GM18508 (cell line): ENCODE results near the gene ARHGAP29.

Source experiments
- ATAC-seq: cut with Tn5 transposase; IDR thresholded peaks from one replicate; pipeline ENCODE4 v1.9.1; 2021; ENCODE audit warnings: moderate number of reproducible peaks; ENCODE audit not compliant: insufficient read depth, unreplicated experiment

ARHGAP29 gene, protein sequence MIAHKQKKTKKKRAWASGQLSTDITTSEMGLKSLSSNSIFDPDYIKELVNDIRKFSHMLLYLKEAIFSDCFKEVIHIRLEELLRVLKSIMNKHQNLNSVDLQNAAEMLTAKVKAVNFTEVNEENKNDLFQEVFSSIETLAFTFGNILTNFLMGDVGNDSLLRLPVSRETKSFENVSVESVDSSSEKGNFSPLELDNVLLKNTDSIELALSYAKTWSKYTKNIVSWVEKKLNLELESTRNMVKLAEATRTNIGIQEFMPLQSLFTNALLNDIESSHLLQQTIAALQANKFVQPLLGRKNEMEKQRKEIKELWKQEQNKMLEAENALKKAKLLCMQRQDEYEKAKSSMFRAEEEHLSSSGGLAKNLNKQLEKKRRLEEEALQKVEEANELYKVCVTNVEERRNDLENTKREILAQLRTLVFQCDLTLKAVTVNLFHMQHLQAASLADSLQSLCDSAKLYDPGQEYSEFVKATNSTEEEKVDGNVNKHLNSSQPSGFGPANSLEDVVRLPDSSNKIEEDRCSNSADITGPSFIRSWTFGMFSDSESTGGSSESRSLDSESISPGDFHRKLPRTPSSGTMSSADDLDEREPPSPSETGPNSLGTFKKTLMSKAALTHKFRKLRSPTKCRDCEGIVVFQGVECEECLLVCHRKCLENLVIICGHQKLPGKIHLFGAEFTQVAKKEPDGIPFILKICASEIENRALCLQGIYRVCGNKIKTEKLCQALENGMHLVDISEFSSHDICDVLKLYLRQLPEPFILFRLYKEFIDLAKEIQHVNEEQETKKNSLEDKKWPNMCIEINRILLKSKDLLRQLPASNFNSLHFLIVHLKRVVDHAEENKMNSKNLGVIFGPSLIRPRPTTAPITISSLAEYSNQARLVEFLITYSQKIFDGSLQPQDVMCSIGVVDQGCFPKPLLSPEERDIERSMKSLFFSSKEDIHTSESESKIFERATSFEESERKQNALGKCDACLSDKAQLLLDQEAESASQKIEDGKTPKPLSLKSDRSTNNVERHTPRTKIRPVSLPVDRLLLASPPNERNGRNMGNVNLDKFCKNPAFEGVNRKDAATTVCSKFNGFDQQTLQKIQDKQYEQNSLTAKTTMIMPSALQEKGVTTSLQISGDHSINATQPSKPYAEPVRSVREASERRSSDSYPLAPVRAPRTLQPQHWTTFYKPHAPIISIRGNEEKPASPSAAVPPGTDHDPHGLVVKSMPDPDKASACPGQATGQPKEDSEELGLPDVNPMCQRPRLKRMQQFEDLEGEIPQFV

DNA sequence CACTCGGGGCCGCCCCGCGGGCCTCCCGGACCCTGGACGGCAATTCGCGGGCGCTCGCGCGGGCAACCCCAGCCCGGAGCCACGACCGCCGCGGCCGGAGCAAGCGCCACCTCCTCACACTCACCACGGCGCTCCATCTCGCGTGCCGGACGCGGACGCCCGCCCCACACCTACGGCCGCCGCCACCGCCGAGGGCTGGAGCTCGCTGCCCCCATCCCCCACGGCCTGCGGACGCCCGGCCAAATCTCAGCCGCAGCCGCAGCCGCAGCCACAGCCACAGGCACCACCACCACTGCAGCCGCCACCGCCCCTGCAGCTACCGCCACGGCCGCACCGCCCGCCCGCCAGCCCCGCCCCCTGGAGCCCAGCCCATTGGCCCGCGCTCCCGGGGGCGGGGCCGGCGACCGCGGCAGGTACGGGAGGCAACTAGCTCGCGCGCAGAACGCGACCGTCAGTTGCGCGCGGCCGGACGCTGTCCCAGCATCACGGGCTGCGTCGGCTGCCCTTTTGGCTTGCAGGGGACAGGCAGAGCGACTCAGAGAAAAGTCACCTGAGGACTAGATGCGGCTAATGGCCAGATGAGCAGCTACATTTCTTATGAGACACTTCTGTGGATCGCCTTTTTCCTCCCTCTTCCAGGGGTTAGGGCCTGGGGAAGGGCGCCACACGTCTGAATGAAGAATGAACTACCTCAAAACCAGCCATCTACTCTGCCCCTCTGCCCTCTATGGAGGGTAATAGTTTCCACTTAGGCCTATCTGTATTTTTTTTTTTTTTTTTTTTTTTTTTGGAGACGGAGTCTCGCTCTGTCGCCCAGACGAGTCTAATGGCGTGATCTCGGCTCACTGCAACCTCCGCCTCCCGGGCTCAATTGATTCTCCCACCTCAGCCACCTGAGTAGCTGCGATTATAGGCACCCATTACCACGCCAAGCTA lies at the start of gene ARHGAP29:
ARHGAP29 (minus strand) TSS at position 294 of the 936 bp plus-strand sequence. CDS start 5,973 bp downstream, outside the sequence.
- ATAC-seq: no peak

DNA sequence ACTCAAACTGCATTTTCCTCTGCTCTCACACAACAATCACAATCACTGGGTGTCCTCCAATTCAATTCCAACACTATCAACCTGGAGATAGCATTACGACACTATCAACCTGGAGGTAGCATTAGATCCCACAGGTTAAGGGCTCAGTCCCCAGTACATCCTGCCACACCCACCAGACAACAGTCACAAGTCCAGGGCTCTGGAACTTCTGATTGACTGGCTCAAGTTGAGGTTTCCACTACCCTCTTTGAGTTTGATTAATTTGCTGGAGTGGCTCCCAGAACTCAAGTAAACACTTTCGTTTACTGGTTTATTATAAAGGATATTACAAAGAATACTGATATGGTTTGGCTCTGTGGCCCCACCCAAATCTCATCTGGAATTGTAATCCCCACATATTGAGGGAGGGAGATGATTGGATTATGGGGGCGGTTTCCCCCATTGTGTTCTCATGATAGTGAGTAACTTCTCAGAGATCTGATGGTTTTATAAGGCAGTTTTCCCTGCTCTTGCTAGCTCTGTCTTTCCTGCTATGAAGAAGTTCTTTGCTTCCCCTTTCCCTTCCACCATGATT lies 49.6 kb upstream of the ARHGAP29 start:
- no peak for ATAC-seq

DNA sequence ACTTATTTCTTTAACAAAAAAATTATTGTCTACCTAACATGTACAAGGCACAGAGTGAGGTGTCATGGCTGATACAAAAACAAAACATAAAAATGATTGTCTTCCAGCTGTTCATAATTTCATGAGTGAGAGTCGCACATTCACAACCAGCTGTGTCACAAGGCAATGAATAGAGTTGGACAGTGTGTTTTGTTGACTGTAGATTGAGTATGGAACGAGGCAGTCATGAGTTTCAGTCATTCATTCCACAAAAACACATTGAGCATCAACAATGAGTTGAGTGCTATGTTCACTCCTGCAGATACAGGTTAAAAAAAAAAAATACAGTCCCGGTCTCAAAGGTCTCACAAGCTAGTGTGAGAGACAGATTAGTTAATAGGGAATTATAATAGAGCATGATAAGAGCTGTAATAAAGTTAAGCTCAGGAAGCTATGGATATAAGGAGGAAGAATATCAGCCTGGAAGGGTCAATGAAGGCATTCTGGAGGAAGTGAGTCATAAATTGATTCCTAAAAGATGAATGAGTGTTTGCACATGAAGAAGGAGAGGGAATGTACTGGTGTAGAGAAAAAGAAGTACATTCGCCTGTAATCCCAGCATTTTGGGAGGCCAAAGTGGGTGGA lies 47.8 kb upstream of the ARHGAP29 start:
- no peak for ATAC-seq

GRCh38 chr1:94284476-94284875 lies 47.1 kb upstream of the ARHGAP29 start:
- ATAC-seq: peak; percentile 70

GRCh38 chr1:94283462-94283861 lies 46.1 kb upstream of the ARHGAP29 start:
- no peak for ATAC-seq

- ATAC-seq: no peak
Measured at GRCh38 chr1:94282143-94282711, 44.8 kb upstream of the ARHGAP29 start.

GRCh38 chr1:94281361-94282142 lies 44.2 kb upstream of the ARHGAP29 start:
- no peak for ATAC-seq

- ATAC-seq: no peak
Measured at GRCh38 chr1:94280541-94280940, 43.2 kb upstream of the ARHGAP29 start.

GRCh38 chr1:94279462-94279861 lies 42.1 kb upstream of the ARHGAP29 start:
- ATAC-seq: no peak

- ATAC-seq: no peak
Measured at GRCh38 chr1:94279038-94279437, 41.7 kb upstream of the ARHGAP29 start.

- no peak for ATAC-seq
Measured at GRCh38 chr1:94276988-94277434, 39.6 kb upstream of the ARHGAP29 start.

DNA sequence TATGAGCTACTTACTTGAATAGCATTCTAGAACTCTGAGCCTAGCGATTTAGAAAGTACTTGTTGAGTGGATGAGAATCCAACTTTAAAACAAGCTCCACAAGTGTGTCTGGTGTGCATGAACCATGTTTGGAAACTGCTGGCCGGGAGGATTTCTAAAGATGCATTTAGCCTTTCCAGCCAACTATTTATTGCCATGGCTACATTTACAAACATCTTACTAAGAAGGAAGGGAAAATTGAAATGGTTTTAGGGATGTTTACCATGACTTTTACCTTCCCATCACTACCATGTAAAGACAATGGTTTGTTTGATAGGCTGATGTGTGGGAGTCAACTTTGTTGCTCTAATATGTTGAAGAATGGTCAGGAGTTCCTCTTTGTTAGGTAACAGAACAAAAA lies 37.7 kb upstream of the ARHGAP29 start:
- no peak for ATAC-seq

GRCh38 chr1:94274561-94274960 lies 37.2 kb upstream of the ARHGAP29 start:
- ATAC-seq: no peak

- no peak for ATAC-seq
Measured at GRCh38 chr1:94273111-94273510, 35.7 kb upstream of the ARHGAP29 start.

DNA sequence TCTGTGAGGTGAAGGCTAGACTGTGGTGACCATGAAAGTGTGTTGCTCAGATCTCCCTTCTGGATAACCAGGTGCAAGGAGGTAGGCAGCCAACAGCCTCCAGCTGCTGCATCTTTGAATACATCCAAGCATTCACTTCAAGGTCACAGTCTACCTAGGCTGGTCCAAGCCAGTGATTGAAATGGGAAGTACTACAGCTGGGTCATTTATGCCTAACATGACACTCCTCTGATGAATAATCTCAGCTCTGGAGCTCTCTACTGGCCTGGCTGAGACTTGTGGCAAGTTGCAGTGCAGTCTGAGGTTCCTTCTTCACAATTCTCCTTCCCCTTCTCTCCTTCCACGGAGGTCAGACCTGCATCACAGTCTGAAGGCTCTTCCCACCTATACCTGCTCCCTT lies 35.0 kb upstream of the ARHGAP29 start:
- no peak for ATAC-seq

- ATAC-seq: no peak
Measured at GRCh38 chr1:94271373-94271772, 34.0 kb upstream of the ARHGAP29 start.

GRCh38 chr1:94270801-94271203 lies 33.4 kb upstream of the ARHGAP29 start:
- ATAC-seq: no peak

DNA sequence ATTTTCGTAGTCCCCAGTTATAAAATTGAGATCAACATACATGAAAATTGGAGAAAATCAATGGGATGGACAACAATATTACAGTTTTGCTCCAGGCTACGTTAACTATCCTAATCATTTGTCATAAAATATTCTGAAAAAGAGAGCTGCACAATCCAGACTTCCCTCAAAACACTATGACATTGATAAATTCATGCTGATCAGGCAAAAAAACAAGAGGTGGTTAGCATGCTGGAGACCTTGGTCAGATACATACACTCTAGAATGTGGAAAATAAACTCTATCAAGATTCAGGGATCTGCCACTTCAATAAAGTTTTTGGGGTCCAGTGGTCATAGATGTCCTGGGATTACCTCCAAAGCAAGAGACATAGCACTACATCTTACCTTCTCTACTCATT lies 32.5 kb upstream of the ARHGAP29 start:
- no peak for ATAC-seq
